ENCODE measurements around the gene TCF7L1.

DNA sequence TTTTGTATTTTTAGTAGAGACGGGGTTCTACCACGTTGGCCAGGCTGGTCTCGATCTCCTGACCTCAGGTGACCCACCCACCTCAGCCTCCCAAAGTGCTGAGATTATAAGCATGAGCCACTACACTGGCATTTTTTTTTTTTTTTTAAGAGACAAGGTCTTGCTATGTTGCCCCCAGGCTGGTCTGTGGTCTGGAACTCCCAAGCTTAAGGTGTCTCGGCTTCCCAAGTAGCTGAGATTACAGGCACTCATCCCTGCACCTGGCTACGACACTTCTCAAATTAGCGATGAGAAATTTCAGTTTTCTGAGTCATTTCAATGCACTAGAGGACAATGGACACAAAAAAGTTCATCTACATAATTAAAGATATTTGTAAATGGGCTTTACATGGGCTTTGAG is 36.6 kb upstream of the TCF7L1 start:
- TF ChIP-seq, protein P1, sequence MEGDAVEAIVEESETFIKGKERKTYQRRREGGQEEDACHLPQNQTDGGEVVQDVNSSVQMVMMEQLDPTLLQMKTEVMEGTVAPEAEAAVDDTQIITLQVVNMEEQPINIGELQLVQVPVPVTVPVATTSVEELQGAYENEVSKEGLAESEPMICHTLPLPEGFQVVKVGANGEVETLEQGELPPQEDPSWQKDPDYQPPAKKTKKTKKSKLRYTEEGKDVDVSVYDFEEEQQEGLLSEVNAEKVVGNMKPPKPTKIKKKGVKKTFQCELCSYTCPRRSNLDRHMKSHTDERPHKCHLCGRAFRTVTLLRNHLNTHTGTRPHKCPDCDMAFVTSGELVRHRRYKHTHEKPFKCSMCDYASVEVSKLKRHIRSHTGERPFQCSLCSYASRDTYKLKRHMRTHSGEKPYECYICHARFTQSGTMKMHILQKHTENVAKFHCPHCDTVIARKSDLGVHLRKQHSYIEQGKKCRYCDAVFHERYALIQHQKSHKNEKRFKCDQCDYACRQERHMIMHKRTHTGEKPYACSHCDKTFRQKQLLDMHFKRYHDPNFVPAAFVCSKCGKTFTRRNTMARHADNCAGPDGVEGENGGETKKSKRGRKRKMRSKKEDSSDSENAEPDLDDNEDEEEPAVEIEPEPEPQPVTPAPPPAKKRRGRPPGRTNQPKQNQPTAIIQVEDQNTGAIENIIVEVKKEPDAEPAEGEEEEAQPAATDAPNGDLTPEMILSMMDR (conservative IDR thresholded peaks at IDR 0.05; ENCODE audit: low read length), result no peak
- no peak for TF ChIP-seq EZH2phosphoT487 (IDR thresholded peaks at IDR 0.05; ENCODE audit: borderline replicate concordance)
